Measurements from ENCODE around the gene ZNF787.
"Not testable (repeated sequence)": the region's sequence is repeated elsewhere in the genome, so short reads cannot be mapped to it uniquely, and the experiment has no call there.

The ZNF787 gene

DNA sequence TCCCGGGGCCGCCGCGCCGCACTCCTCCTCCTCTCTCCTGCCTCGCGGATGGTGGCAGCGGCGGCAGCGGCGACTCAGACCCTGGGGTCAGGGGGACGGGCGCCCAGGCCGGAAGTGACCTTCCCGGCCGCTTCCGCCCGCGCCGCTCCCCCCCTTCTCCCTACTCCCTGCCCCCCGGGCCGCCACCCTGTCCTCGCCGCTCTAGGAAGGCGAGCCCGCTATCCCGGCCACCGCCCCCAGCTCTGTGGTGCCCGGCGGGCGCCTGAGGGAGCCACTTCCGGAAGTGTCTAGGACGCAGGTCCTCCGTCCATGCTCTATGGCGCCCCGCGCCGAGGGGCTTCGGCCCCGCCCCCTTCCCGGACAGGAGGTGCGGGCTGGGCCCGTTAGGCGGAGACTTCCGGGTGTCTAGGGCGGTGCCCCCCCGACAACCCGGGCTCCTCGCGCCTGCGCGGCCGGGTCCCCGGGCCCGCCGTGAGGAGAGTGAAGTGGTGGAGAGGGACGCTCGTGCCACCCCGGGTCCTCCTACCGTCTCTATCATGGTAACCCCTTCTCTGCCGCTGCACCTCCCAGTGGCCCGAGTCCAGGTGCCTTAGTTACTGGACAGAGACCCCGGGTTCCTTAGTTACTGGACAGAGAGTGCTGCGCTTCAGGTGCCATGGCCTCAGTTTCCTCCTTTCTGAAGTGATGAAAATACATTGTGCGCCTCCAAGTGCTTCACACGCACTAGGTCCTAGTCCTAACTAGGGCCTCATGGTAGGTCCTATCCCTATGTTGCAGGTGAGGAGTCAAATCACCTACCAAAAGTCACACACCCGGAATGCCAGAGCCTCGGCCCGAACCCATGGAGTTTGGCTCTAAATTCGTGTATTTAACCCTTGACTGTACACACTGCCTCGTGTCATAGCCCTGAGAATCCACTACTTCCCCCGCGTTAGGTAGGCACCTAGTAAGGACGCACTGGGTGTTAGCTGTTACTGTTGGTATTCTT lies at the start of gene ZNF787:
TSS of gene ZNF787 (minus strand) at position 116 of the 988 bp plus-strand sequence. CDS start 18,078 bp downstream, outside the sequence.
- DNase-seq, result peak; percentile 99

- DNase-seq, result no peak
Measured at GRCh38 chr19:56170261-56170660, 49.2 kb upstream of the ZNF787 start.

GRCh38 chr19:56167064-56167578 lies 46.0 kb upstream of the ZNF787 start:
- no peak for DNase-seq

GRCh38 chr19:56163097-56163496 lies 42.0 kb upstream of the ZNF787 start:
- no peak for DNase-seq

DNA sequence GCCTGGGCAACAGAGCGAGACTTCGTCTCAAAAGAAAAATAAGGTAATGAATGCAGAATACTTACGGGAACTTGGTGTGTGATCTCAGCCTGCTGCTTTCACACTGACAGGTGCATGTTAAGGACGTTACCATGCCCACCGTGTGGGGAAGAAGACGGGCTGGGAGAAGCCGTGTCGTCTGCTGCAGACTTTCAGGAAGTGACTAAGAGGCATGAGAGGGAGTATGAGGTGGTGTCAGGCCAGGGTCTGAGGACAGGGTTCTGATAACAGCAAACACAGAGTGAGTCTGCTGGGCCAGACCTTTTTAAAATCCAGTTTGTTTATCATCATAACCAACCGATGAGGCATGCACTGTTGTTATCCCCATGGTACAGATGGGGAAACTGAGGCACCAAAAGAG lies 41.2 kb upstream of the ZNF787 start:
- no peak for DNase-seq

GRCh38 chr19:56161534-56161933 lies 40.4 kb upstream of the ZNF787 start:
- DNase-seq, result no peak

DNA sequence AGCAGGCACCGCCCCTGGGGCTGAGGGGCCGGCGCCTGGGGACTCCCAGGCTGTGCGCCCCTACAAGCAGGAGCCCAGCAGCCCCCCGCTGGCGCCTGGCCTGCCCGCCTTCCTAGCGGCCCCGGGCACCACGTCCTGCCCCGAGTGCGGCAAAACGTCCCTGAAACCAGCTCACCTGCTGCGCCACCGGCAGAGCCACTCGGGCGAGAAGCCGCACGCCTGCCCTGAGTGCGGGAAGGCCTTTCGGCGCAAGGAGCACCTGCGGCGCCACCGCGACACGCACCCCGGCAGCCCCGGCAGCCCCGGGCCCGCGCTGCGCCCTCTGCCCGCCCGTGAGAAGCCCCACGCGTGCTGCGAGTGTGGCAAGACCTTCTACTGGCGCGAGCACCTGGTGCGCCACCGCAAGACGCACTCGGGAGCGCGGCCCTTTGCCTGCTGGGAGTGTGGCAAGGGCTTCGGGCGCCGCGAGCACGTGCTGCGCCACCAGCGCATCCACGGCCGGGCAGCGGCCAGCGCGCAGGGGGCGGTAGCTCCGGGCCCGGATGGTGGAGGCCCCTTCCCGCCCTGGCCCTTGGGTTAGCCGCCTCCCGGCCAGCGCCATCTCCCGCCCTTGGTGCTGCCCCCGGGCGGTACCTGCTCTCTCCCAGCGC lies 38.7 kb upstream of the ZNF787 start:
- no peak for DNase-seq

DNA sequence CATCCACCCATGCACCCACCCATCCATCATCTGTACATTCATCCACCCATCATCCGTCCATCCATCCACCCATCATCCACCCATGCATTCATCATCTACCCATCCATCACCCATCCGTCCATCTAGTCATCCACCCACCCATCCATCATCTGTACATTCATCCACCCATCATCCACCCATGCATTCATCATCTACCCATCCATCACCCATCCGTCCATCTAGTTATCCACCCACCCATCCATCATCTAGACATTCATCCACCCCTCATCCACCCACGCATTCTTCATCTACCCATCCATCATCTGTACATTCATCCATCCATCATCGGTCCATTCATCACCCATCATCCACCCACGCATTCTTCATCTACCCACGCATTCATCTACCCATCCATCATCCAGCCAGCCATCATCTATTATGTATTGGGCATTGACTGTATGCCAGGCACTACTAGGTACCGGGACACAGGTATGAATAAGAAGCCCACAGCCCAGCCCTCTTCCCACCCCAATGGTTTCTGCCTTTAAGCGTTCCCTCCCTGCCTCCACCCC lies 38.0 kb upstream of the ZNF787 start:
- DNase-seq, result no peak

- DNase-seq, result no peak
Measured at GRCh38 chr19:56158170-56158757, 37.2 kb upstream of the ZNF787 start.

GRCh38 chr19:56156768-56157167 lies 35.7 kb upstream of the ZNF787 start:
- DNase-seq, result no peak

- no peak for DNase-seq
Measured at GRCh38 chr19:56155124-56155687, 34.1 kb upstream of the ZNF787 start.

DNA sequence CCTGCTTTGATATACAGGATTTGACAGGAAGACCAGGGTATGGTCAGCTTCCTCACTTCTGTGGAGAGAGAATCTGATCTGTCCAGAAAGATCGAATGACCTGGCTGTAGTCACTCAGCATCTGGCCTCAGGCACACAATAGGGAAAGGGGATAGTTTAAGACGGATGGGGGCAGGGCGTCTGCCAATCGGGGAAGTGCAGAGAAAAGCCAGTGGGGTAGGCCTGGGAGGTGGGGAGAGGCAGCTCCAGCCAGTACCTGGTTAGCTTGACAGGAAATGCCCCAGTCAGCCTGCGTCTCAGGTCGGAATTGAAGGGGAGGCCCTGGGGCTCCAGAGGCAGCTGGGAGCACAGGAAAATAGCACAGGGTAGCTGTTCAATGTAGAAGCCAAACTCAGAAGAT lies 32.4 kb upstream of the ZNF787 start:
- no peak for DNase-seq

DNA sequence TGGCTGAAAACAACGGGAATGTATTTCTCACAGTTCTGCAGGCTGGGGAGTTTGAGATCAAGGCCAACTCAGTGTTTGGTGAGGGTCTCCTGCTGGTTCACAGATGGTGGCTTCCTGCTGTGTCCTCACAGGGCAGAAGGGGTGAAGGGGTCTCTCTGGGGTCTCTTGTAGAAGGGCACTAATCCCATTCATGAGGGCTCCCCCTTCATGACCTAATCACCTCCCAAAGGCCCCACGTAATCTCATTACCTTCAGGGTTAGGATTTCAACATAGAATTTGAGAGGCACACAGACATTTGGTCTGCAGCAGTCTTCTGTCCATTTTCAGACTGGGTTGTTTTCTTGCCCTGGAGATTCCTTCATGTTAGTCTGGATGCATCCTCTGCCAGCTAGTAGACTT lies 31.5 kb upstream of the ZNF787 start:
- DNase-seq, result no peak

- no peak for DNase-seq
Measured at GRCh38 chr19:56150358-56150757, 29.3 kb upstream of the ZNF787 start.

DNA sequence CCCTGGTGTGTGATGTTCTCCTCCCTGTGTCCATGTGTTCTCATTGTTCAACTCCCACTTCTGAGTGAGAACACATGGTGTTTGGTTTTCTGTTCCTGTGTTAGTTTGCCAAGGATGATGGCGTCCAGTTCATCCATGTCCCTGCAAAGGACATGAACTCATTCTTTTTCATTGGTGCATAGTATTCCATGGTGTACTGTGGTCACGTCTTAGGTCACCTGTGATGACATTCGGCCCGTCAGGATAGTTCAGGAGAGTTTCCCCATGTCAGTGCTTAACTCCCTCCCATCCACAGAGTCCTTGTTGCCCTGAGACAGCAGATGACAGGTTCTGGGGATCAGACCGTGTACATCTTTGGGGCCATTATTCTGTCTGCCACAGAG lies 28.6 kb upstream of the ZNF787 start:
- DNase-seq, result no peak

DNA sequence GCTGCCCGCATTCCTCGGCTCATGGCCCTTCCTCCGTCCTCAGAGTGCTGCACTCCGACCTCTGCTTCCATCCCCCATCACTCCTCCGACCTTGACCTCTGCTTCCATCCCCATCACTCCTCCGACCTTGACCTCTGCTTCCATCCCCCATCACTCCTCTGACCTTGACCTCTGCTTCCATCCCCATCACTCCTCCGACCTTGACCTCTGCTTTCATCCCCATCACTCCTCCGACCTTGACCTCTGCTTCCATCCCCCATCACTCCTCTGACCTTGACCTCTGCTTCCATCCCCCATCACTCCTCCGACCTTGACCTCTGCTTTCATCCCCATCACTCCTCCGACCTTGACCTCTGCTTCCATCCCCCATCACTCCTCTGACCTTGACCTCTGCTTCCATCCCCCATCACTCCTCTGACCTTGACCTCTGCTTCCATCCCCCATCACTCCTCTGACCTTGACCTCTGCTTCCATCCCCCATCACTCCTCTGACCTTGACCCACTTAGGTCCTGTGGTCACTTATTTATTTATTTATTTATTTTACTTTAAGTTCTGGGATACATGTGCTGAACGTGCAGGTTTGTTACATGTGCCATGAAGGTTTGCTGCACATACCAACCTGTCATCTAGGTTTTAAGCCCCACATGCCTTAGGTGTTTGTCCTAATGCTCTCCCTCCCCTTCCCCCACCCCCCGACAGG lies 28.0 kb upstream of the ZNF787 start:
- not testable (repeated sequence) for DNase-seq

GRCh38 chr19:56148096-56148495 lies 27.0 kb upstream of the ZNF787 start:
- no peak for DNase-seq

GRCh38 chr19:56147307-56147706 lies 26.2 kb upstream of the ZNF787 start:
- peak; percentile 47 for DNase-seq

DNA sequence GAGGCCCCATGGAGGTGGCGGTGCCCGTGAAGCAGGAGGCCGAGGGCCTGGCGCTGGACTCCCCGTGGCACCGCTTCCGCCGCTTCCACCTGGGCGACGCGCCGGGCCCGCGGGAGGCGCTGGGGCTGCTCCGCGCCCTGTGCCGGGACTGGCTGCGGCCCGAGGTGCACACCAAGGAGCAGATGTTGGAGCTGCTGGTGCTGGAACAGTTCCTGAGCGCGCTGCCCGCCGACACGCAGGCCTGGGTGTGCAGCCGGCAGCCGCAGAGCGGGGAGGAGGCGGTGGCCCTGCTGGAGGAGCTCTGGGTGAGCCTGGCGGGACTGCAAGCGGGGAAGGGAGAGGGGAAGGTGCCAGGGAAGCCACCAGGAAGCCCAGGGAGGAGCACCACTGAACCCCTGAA lies 25.8 kb upstream of the ZNF787 start:
- no peak for DNase-seq

DNA sequence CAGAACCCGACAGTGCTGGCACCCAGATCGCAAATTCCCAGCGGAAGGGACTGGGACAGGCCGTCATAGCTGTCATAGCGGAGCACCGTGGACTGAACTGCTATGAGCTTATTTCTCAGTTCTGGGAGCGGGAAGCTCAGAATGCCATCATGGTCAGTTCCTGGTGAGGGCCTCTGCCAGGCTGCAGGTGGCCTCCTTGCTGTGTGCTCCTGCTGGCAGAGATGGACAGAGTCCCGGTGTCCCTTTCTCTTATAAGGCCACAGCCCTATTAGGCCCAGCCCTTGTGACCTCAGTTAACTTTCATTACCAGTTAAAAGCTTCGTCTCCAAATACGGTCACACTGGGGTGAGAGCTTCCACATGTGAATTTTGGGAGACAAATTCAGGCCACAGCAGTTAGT lies 24.6 kb upstream of the ZNF787 start:
- no peak for DNase-seq

DNA sequence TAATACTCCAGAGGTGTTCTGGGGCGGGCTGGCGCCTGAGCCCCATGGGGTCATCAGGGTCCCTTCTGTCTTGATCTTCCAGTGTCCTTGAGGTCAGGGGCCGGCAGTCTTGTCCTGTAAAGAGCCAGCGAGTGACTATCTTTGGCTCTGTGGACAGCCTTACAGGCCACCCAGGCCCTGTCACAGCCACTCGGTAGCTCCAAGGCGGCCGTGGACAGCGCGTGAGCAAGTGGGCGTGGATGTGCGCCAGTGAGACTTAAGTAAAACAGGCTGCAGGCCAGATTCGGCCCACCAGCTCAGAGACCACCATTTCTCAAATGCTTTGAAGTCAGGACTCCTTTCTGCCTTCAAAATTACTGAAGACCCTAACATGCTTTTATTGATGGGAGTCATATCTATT lies 23.7 kb upstream of the ZNF787 start:
- no peak for DNase-seq

DNA sequence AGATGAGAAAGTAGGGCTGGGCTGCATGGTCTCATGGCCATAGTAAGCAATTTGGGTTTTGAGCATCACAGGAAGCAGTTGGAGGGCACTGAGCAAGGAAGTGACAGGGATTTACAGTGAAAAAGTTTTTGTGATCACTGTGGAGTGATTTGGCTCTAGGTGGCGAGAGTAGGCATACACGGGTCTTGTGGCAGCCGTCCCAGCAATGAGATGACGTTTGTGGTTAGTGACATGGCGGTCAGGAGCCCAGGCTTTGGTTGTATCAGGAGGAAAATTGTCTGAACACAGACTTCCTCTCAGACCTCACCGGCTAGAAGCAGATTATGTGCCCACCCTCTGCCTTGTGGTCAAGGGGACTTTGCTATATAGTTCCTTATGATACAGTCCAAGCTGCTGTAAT lies 23.3 kb upstream of the ZNF787 start:
- no peak for DNase-seq

All from right hindlimb (tissue), 1 donor.